ENCODE results near the gene ADAMTSL3.

DNA sequence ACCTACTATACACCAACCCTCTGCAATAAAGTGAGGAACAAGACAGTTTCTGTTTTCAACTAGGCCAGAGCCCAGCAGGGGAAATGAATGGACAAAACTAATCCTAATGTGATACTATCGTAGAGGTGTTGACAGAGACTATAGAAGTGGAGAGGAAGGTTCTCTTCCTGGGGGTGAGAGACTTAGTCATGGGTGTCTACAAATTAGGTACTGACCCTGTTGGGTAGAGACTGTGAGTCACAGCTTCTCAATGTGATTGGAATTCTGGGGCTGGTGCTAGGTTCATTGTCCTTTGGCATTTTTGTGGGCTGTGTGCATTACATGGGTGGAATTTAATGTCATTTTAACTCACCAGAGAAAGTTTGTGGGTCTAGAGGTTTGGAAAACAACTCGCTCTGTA, 79.3 kb downstream of the ADAMTSL3 start:
- TF ChIP-seq, protein P1, sequence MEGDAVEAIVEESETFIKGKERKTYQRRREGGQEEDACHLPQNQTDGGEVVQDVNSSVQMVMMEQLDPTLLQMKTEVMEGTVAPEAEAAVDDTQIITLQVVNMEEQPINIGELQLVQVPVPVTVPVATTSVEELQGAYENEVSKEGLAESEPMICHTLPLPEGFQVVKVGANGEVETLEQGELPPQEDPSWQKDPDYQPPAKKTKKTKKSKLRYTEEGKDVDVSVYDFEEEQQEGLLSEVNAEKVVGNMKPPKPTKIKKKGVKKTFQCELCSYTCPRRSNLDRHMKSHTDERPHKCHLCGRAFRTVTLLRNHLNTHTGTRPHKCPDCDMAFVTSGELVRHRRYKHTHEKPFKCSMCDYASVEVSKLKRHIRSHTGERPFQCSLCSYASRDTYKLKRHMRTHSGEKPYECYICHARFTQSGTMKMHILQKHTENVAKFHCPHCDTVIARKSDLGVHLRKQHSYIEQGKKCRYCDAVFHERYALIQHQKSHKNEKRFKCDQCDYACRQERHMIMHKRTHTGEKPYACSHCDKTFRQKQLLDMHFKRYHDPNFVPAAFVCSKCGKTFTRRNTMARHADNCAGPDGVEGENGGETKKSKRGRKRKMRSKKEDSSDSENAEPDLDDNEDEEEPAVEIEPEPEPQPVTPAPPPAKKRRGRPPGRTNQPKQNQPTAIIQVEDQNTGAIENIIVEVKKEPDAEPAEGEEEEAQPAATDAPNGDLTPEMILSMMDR (IDR thresholded peaks at IDR 0.05) = no peak
- no peak for TF ChIP-seq POLR2A (IDR thresholded peaks at IDR 0.05)

Measured in lower leg skin (tissue), 3 donors.